ENCODE measurements around the gene GIPC2. TPM values are rescaled to one million over a fixed set of nuclear protein-coding genes. Genes with fewer than 3 reads are reported as not detected.

Gene GIPC2
- polyA plus RNA-seq, 1 donor (not counting 4 experiments of a cell fraction or from before 2014, with no cell fraction given), result 0.28 TPM

GRCh38 chr1:78121710-78122109 lies 75.9 kb downstream of the GIPC2 start:
- no peak overlapping the region for H2AFZ ChIP-seq (ENCODE audit: control insufficient read depth, low read length)
- no peaks in the 10 kb centered on the region for H3K36me3 ChIP-seq (ENCODE audit: control insufficient read depth in 2 of 2, extremely low read depth in 1 of 2, insufficient read depth in 2 of 2, low read length in 2 of 2)
- H3K27ac ChIP-seq (ENCODE audit: control insufficient read depth, insufficient read depth, low read length), result no peak overlapping the region
- no peaks in the 10 kb centered on the region for H3K27me3 ChIP-seq (ENCODE audit: control insufficient read depth, extremely low read depth, insufficient read depth, low read length)
- FAIRE-seq (no peak), DNase-seq (ENCODE audit: low read depth, low spot score) (no peak)
- no peak overlapping the region for H3K9ac ChIP-seq (ENCODE audit: control insufficient read depth, extremely low read depth, insufficient read depth, low read length)
- TF ChIP-seq CTCF (optimal IDR thresholded peaks at IDR 0.05 in 1 of 3, IDR thresholded peaks at IDR 0.05 in 1 of 3, conservative IDR thresholded peaks at IDR 0.05 in 1 of 3; ENCODE audit: extremely low read depth in 1 of 3, insufficient read depth in 2 of 3, low read length in 3 of 3), result no peak
- dilution Hi-C loops (cut with MboI; ENCODE audit: extremely low pct_ligation_motif_present, low sequenced_read_pairs), result no loop called here
- H3K9me1 ChIP-seq (ENCODE audit: control insufficient read depth, extremely low read depth, insufficient read depth, low read length), result no peaks in the 10 kb centered on the region
- no peaks in the 10 kb centered on the region for H3K79me2 ChIP-seq (ENCODE audit: control insufficient read depth, insufficient read depth, low read length)
- H3K4me3 ChIP-seq (ENCODE audit: control insufficient read depth in 2 of 3, extremely low read depth in 1 of 3, insufficient read depth in 2 of 3, low read depth in 1 of 3, low read length in 3 of 3), result no peak overlapping the region
- H4K20me1 ChIP-seq (ENCODE audit: control insufficient read depth, extremely low read depth, insufficient read depth, low read length), result no peaks in the 10 kb centered on the region
- no peaks in the 10 kb centered on the region for H3K4me1 ChIP-seq (ENCODE audit: control insufficient read depth, extremely low read depth, insufficient read depth, low read length)
- H3K4me2 ChIP-seq (ENCODE audit: control insufficient read depth, extremely low read depth, insufficient read depth, low read depth, low read length), result no peak overlapping the region
- no peaks in the 10 kb centered on the region for H3K9me3 ChIP-seq (ENCODE audit: control insufficient read depth, low read depth, low read length)

DNA sequence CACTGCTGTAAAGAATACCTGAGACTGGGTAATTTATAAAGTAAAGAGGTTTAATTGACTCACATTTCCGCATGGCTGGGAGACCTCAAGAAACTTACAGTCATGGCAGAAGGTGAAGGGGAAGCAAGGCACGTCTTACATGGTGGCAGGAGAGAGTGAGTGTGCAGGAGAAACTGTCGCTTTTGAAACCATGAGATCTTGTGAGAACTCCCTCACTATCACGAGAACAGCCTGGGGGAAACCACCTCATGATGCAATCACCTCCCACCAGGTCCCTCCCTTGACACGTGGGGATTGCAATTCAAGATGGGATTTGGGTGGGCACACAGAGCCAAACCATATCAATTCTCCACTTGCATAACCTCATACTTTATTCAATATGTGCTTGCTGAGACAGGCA lies 76.6 kb downstream of the GIPC2 start:
- no peaks in the 10 kb centered on the region for H4K20me1 ChIP-seq (ENCODE audit: control insufficient read depth, extremely low read depth, insufficient read depth, low read length)
- no peak overlapping the region for H2AFZ ChIP-seq (ENCODE audit: control insufficient read depth, low read length)
- H3K4me3 ChIP-seq (ENCODE audit: control insufficient read depth in 2 of 3, extremely low read depth in 1 of 3, insufficient read depth in 2 of 3, low read depth in 1 of 3, low read length in 3 of 3), result no peak overlapping the region
- no peak overlapping the region for H3K4me2 ChIP-seq (ENCODE audit: control insufficient read depth, extremely low read depth, insufficient read depth, low read depth, low read length)
- no peak for FAIRE-seq
- H3K27me3 ChIP-seq (ENCODE audit: control insufficient read depth, extremely low read depth, insufficient read depth, low read length), result no peaks in the 10 kb centered on the region
- TF ChIP-seq EZH2 (IDR thresholded peaks at IDR 0.05; ENCODE audit: low read length) (no peak), CTCF (optimal IDR thresholded peaks at IDR 0.05 in 1 of 3, IDR thresholded peaks at IDR 0.05 in 1 of 3, conservative IDR thresholded peaks at IDR 0.05 in 1 of 3; ENCODE audit: extremely low read depth in 1 of 3, insufficient read depth in 2 of 3, low read length in 3 of 3) (no peak)
- DNase-seq (ENCODE audit: low read depth, low spot score), result no peak
- H3K36me3 ChIP-seq (ENCODE audit: control insufficient read depth in 2 of 2, extremely low read depth in 1 of 2, insufficient read depth in 2 of 2, low read length in 2 of 2), result no peaks in the 10 kb centered on the region
- no peak overlapping the region for H3K27ac ChIP-seq (ENCODE audit: control insufficient read depth, insufficient read depth, low read length)
- dilution Hi-C loops (cut with MboI; ENCODE audit: extremely low pct_ligation_motif_present, low sequenced_read_pairs), result no loop called here
- no peaks in the 10 kb centered on the region for H3K9me1 ChIP-seq (ENCODE audit: control insufficient read depth, extremely low read depth, insufficient read depth, low read length)
- H3K9ac ChIP-seq (ENCODE audit: control insufficient read depth, extremely low read depth, insufficient read depth, low read length), result no peak overlapping the region
- no peaks in the 10 kb centered on the region for H3K9me3 ChIP-seq (ENCODE audit: control insufficient read depth, low read depth, low read length)
- no peaks in the 10 kb centered on the region for H3K4me1 ChIP-seq (ENCODE audit: control insufficient read depth, extremely low read depth, insufficient read depth, low read length)
- no peaks in the 10 kb centered on the region for H3K79me2 ChIP-seq (ENCODE audit: control insufficient read depth, insufficient read depth, low read length)

Measured in keratinocyte (primary cell).